HCT116 (cell line): ENCODE results near the gene SDE2.

ENCODE experiments used
- POLR2AphosphoS5 ChIP-seq: IDR thresholded peaks from 2 replicates; pipeline ENCODE4 v1.6.1; 2011; ENCODE audit warnings: mild to moderate bottlenecking, low read depth, low read length, moderate library complexity
- TF ChIP-seq, protein P1 (sequence below), 3 experiments: fragments of 200-600 bp in 1 of 3; sonication (generic) in 1 of 3; IDR thresholded peaks in 2 of 3; conservative IDR thresholded peaks in 1 of 3; 2 replicates each; pipeline ENCODE4 v1.5.1; 2012 to 2017; ENCODE audit warnings: low read depth in 2 of 3, low read length in 2 of 3, antibody characterized with exemption in 1 of 3, borderline replicate concordance in 1 of 3, control low read depth in 1 of 3, mild to moderate bottlenecking in 1 of 3, mixed read lengths in 1 of 3, mixed run types in 1 of 3, moderate library complexity in 1 of 3; ENCODE audit not compliant: insufficient read depth in 1 of 3

DNA sequence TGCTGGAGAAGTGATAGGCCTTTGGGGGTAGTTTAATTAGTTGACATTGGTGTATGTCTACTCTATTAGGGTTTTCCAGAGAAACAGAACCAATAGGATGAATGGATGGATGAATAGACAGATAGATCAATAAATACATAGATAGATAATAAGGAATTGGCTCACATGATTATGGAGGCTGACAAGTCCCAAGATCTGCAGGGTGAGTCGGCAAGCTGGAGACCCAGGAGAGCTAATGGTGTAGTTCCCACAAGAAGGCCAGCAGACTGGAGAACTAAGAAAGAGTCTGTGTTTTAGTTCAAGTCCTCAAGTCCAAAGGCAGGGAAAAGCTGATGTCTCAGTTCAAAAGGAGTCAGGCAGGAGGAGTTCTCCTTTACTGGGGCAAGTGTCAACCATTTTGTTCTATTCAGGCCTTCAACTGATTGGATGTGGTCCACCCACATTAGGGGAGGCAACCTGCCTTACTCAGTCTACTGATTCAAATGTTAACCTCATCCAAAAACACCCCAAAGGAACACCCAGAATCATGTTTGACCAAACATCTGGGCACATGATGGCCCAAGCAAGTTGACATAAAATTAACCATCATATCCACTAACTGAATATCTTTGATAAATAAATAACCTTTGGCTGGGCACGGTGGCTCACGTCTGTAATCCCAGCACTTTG lies 4.5 kb upstream of the SDE2 start:
- no peak for TF ChIP-seq POLR2AphosphoS5
- TF ChIP-seq, protein P1, sequence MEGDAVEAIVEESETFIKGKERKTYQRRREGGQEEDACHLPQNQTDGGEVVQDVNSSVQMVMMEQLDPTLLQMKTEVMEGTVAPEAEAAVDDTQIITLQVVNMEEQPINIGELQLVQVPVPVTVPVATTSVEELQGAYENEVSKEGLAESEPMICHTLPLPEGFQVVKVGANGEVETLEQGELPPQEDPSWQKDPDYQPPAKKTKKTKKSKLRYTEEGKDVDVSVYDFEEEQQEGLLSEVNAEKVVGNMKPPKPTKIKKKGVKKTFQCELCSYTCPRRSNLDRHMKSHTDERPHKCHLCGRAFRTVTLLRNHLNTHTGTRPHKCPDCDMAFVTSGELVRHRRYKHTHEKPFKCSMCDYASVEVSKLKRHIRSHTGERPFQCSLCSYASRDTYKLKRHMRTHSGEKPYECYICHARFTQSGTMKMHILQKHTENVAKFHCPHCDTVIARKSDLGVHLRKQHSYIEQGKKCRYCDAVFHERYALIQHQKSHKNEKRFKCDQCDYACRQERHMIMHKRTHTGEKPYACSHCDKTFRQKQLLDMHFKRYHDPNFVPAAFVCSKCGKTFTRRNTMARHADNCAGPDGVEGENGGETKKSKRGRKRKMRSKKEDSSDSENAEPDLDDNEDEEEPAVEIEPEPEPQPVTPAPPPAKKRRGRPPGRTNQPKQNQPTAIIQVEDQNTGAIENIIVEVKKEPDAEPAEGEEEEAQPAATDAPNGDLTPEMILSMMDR (IDR thresholded peaks at IDR 0.05 in 2 of 3, conservative IDR thresholded peaks at IDR 0.05 in 1 of 3; ENCODE audit: borderline replicate concordance in 1 of 3, insufficient read depth in 1 of 3, low read depth in 2 of 3, low read length in 2 of 3): no peak
